B cell (primary cell): ENCODE data around the gene SEMA4C.

Source experiments
- CTCF ChIP-seq: fragments of 200-600 bp; IDR thresholded peaks from one replicate; pipeline ENCODE4 v1.8.0; 2022; ENCODE audit warnings: antibody characterized with exemption, mild to moderate bottlenecking
- EZH2 ChIP-seq: IDR thresholded peaks from 2 replicates; pipeline ENCODE4 v1.6.1; 2012; ENCODE audit warnings: borderline replicate concordance, low read depth, mild to moderate bottlenecking, moderate library complexity, low read length; ENCODE audit not compliant: insufficient read depth, poor library complexity, severe bottlenecking

- TF ChIP-seq CTCF (no peak), EZH2 (no peak)
Observed at GRCh38 chr2:96809951-96810782, 59.7 kb downstream of the SEMA4C start.
